ENCODE data around the gene MANBA. TPM values are rescaled to one million over a fixed set of nuclear protein-coding genes. Genes with fewer than 3 reads are reported as not detected.

MANBA gene
- total RNA-seq, 2 experiments from 2014 or later: 16.9 to 18.2 TPM

DNA sequence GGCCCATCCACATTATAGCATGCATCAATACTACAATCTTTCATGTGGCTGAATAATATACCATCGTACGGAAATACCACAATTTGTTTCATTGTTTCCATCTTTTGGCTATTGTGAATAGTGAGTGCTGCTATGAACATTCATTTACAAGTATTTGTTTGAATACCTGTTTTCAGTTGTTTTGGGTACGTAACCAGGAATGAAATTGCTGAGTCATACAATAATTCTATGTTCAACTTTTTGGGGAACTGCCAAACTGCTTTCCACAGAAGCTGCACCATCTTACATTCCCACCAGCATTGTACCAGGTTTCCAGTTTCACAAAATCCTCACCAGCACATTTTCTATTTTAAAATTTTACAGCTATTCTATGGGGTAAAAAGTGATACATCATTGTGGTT lies 28.5 kb upstream of the MANBA start:
- peaks cover 7% of the 10 kb centered on the region for H3K36me3 ChIP-seq (ENCODE audit: insufficient read depth, low read length)
- H3K4me3 ChIP-seq (ENCODE audit: low read length): no peak overlapping the region
- ChIA-PET CTCF (interaction anchor here (2.0 kb wide), 1 partner anchor 9 kb away, joined by 5 read pairs; no protein-coding TSS in a partner anchor), POLR2A (interaction anchor here (0.9 to 7.1 kb wide), 6 partner anchors 14 to 80 kb away, joined by 3 to 41 read pairs (median 6); partner anchors contain the start of genes CISD2, MANBA and UBE2D3)
- TF ChIP-seq, protein P1, sequence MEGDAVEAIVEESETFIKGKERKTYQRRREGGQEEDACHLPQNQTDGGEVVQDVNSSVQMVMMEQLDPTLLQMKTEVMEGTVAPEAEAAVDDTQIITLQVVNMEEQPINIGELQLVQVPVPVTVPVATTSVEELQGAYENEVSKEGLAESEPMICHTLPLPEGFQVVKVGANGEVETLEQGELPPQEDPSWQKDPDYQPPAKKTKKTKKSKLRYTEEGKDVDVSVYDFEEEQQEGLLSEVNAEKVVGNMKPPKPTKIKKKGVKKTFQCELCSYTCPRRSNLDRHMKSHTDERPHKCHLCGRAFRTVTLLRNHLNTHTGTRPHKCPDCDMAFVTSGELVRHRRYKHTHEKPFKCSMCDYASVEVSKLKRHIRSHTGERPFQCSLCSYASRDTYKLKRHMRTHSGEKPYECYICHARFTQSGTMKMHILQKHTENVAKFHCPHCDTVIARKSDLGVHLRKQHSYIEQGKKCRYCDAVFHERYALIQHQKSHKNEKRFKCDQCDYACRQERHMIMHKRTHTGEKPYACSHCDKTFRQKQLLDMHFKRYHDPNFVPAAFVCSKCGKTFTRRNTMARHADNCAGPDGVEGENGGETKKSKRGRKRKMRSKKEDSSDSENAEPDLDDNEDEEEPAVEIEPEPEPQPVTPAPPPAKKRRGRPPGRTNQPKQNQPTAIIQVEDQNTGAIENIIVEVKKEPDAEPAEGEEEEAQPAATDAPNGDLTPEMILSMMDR (IDR thresholded peaks at IDR 0.05): no peak
- H3K27me3 Mint-ChIP-seq: no peaks in the 10 kb centered on the region
- no peak overlapping the region for H3K27ac ChIP-seq (ENCODE audit: low read depth in 1 of 2, low read length in 2 of 2)
- H3K9me3 Mint-ChIP-seq: peaks cover 21% of the 10 kb centered on the region
- no peak overlapping the region for H3K27ac Mint-ChIP-seq
- intact Hi-C loops (cut with DNase I, micrococcal nuclease): no loop called here
- H3K27me3 ChIP-seq (ENCODE audit: control insufficient read depth in 1 of 2, insufficient read depth in 2 of 2, low read length in 2 of 2): no peaks in the 10 kb centered on the region
- H3K4me1 Mint-ChIP-seq (ENCODE audit: low read depth): peaks cover 5% of the 10 kb centered on the region
- H3K4me1 ChIP-seq (ENCODE audit: insufficient read depth, low read length): no peaks in the 10 kb centered on the region
- H3K4me3 Mint-ChIP-seq: no peak overlapping the region
- peaks cover 16 to 18% of the 10 kb centered on the region in 2 experiments for H3K9me3 ChIP-seq (ENCODE audit: control insufficient read depth in 1 of 2, insufficient read depth in 1 of 2, low read length in 2 of 2)
- ATAC-seq (ENCODE audit: poor library complexity): no peak
- H3K36me3 Mint-ChIP-seq (ENCODE audit: low read depth): peaks cover 40% of the 10 kb centered on the region
- DNase-seq: no peak

GRCh38 chr4:102787944-102788343 lies 27.2 kb upstream of the MANBA start:
- Mint-ChIP-seq H3K36me3 (ENCODE audit: low read depth) (peaks cover 29% of the 10 kb centered on the region), H3K27ac (no peak overlapping the region), H3K4me1 (ENCODE audit: low read depth) (peaks cover 5% of the 10 kb centered on the region), H3K4me3 (no peak overlapping the region), H3K27me3 (no peaks in the 10 kb centered on the region), H3K9me3 (peaks cover 21% of the 10 kb centered on the region)
- no peak overlapping the region for H3K4me3 ChIP-seq (ENCODE audit: low read length)
- ChIA-PET CTCF (interaction anchor here (2.0 kb wide), 1 partner anchor 10 kb away, joined by 5 read pairs; no protein-coding TSS in a partner anchor), POLR2A (interaction anchor here (7.1 kb wide), 1 partner anchor 39 kb away, joined by 41 read pairs; the partner anchor contains the start of gene UBE2D3)
- no peak overlapping the region for H3K27ac ChIP-seq (ENCODE audit: low read depth in 1 of 2, low read length in 2 of 2)
- DNase-seq (no peak), ATAC-seq (ENCODE audit: poor library complexity) (no peak)
- TF ChIP-seq, protein P1 (IDR thresholded peaks at IDR 0.05): no peak
- H3K27me3 ChIP-seq (ENCODE audit: control insufficient read depth in 1 of 2, insufficient read depth in 2 of 2, low read length in 2 of 2): no peaks in the 10 kb centered on the region
- intact Hi-C loops (cut with DNase I, micrococcal nuclease): no loop called here
- peaks cover 16 to 18% of the 10 kb centered on the region in 2 experiments for H3K9me3 ChIP-seq (ENCODE audit: control insufficient read depth in 1 of 2, insufficient read depth in 1 of 2, low read length in 2 of 2)
- H3K36me3 ChIP-seq (ENCODE audit: insufficient read depth, low read length): no peaks in the 10 kb centered on the region
- no peaks in the 10 kb centered on the region for H3K4me1 ChIP-seq (ENCODE audit: insufficient read depth, low read length)

GRCh38 chr4:102787096-102787881 lies 26.5 kb upstream of the MANBA start:
- CTCF ChIA-PET: no interaction called here
- no peak for ATAC-seq (ENCODE audit: poor library complexity)
- TF ChIP-seq, protein P1 (IDR thresholded peaks at IDR 0.05): no peak
- Histone ChIP-seq H3K27me3 (ENCODE audit: control insufficient read depth in 1 of 2, insufficient read depth in 2 of 2, low read length in 2 of 2) (no peaks in the 10 kb centered on the region), H3K4me1 (ENCODE audit: insufficient read depth, low read length) (no peaks in the 10 kb centered on the region), H3K36me3 (ENCODE audit: insufficient read depth, low read length) (no peaks in the 10 kb centered on the region), H3K9me3 (ENCODE audit: control insufficient read depth in 1 of 2, insufficient read depth in 1 of 2, low read length in 2 of 2) (peaks cover 16 to 18% of the 10 kb centered on the region in 2 experiments), H3K27ac (ENCODE audit: low read depth in 1 of 2, low read length in 2 of 2) (no peak overlapping the region), H3K4me3 (ENCODE audit: low read length) (no peak overlapping the region)
- no peak overlapping the region for H3K4me3 Mint-ChIP-seq
- H3K4me1 Mint-ChIP-seq (ENCODE audit: low read depth): peaks cover 2% of the 10 kb centered on the region
- intact Hi-C loops (cut with DNase I, micrococcal nuclease): no loop called here
- no peaks in the 10 kb centered on the region for H3K27me3 Mint-ChIP-seq
- no peak for DNase-seq
- peaks cover 18% of the 10 kb centered on the region for H3K9me3 Mint-ChIP-seq
- POLR2A ChIA-PET: interaction anchor here (7.1 kb wide), 1 partner anchor 40 kb away, joined by 41 read pairs; the partner anchor contains the start of gene UBE2D3
- H3K27ac Mint-ChIP-seq: no peak overlapping the region
- H3K36me3 Mint-ChIP-seq (ENCODE audit: low read depth): peaks cover 23% of the 10 kb centered on the region

All from CD4-positive, alpha-beta T cell (primary cell).